ENCODE data around the gene PTGER1.
"Not testable (repeated sequence)": the region's sequence is repeated elsewhere in the genome, so short reads cannot be mapped to it uniquely, and the experiment has no call there.

PTGER1 gene

DNA sequence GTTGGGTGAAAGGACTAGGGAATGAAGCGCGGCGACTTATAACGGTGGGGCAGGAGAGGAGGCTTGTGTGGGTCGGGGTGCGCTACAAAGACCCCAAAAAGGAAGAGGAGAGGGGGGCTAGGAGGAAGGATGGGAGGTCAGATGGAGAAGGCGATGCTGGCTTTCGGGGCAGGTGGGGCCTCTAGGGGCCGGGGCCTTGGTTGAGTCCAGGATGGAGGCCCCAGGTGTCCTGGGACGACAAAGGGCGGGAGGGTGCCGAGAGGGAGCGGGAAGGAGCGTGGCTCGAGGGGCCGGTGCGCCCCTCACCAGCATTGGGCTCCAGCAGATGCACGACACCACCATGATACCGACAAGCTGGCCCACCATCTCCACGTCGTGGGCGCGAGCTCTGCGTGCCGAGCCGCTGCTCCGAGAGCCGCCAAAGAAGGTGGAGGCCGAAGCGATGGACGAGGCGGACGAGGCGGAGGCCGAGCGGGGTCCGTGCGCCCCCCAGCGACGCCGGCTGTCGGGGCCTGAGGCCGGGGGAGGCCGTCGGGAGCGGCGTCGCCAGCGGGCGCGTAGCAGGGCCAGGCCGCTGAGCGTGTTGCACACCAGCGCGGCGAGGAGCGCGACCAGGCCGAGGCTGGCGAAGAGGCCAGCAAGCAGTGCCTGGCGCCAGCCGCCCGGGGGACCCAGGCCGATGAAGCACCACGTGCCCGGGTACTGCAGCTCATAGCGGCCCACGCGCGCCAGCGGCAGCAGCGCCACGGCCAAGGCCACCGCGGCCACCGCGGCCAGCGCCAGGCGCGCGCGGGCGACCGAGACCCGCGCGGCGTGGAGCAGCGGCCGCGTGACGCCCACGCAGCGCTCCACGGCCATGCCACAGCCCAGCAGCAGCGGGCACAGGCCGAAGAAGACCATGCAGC is 1.8 kb downstream of the PTGER1 start:
- DNase-seq = no peak

GRCh38 chr19:14472202-14472938 is 2.8 kb downstream of the PTGER1 start:
- DNase-seq = peak; percentile 91

GRCh38 chr19:14471436-14472187 is 3.5 kb downstream of the PTGER1 start:
- DNase-seq = no peak

DNA sequence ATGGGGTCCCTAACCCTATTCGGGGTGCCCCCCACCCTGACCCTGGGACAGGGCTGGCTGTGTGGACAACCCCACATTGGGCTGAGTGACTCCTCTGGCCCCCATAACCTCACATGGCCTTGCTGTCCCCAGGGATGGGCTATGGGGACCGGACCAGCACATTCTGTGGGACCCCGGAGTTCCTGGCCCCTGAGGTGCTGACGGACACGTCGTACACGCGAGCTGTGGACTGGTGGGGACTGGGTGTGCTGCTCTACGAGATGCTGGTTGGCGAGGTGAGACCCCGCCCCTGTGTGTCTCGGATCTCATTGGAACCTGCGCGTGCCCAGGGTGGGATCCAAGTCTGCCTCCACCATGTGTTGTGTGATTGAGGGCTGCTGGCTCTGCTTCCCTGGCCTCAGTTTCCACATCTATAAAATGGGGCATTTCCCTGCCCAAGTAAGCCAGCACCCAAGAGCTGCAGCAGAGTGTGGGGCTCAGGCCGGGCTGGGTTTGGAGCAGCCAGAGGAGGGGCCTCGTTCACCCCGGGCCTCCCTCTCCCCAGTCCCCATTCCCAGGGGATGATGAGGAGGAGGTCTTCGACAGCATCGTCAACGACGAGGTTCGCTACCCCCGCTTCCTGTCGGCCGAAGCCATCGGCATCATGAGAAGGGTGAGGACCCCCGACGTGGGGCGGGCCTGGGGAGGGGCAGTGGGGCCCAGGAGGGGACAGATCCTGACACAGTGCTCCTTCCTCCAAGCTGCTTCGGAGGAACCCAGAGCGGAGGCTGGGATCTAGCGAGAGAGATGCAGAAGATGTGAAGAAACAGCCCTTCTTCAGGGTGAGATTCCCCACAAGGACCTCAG is 4.9 kb downstream of the PTGER1 start:
- DNase-seq = no peak

GRCh38 chr19:14467816-14468215 is 7.3 kb downstream of the PTGER1 start:
- DNase-seq = no peak

- DNase-seq = no peak
These were observed 7.8 kb downstream of the PTGER1 start for GRCh38 chr19:14467391-14467790.

GRCh38 chr19:14463747-14464146 is 11.4 kb downstream of the PTGER1 start:
- no peak for DNase-seq

DNA sequence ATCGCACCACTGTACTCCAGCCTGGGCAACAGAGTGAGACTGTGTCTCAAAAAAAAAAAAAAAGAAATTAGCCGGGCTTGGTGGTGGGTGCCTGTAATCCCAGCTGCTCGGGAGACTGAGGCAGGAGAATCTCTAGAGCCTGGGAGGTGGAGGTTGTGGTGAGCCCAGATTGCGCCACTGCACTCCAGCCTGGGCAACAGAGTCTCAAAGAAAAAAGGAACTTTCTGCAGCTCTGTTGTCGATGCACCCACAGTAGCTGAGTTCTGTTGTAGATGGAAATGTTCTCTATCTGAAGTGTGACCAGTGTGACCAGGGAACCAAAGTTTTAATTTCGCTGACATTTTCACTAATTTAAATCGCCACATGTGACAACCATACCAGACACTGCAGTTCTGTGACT is 12.8 kb downstream of the PTGER1 start:
- DNase-seq = not testable (repeated sequence)

DNA sequence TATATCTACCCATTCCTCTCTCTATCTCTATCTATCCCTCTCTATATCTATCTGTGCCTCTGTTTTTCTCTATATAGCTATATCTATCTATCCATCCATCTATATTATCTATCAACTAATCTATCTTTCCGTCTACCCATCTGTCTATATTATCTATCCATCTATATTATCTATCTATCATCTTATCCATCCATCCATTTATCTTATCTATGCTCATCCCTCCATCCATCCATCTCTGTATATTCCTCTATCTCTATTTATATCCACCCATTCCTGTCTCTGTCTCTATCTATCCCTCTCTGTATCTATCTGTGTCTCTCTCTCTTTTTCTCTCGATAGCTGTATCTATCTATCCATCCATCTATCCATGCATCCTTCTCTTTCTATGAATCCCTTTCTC is 14.2 kb downstream of the PTGER1 start:
- no peak for DNase-seq

GRCh38 chr19:14459703-14460102 is 15.5 kb downstream of the PTGER1 start:
- DNase-seq = no peak

GRCh38 chr19:14452303-14452702 is 22.9 kb downstream of the PTGER1 start:
- not testable (repeated sequence) for DNase-seq

GRCh38 chr19:14450876-14451275 is 24.3 kb downstream of the PTGER1 start:
- no peak for DNase-seq

DNA sequence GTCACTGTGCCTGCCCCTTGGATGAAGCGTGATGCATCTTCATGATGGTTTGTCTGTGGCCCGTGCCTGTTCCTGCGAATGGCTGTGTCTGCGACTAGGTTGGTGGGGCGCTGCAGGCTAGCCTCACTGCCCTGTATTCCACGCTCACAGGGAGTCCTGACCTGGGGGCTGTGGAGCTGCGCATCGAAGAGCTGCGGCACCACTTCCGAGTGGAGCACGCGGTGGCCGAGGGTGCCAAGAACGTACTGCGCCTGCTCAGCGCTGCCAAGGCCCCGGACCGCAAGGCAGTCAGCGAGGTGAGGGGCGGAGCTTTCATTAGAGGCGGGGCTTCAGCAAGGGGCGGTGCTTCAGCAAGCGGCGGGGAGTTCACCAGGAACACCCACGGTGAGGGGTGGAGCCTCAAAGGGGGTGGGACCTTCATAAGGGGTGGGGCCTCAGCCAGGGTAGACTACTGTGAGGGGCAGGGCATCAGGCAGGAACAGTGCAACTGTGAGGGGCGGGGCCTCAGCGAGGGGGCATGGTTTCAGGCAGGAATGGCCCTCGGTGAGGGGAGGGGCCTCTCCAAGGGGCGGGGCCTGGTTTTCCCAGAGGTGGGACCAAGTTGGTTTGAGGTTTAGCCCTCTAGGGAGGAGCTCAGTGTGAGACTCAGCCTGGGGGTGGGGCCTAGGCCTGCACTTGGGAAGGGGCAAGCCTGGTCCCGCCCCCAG is 24.8 kb downstream of the PTGER1 start:
- peak; percentile 92 for DNase-seq

GRCh38 chr19:14449321-14449720 is 25.8 kb downstream of the PTGER1 start:
- no peak for DNase-seq

GRCh38 chr19:14446336-14447036 is 28.7 kb downstream of the PTGER1 start:
- no peak for DNase-seq

DNA sequence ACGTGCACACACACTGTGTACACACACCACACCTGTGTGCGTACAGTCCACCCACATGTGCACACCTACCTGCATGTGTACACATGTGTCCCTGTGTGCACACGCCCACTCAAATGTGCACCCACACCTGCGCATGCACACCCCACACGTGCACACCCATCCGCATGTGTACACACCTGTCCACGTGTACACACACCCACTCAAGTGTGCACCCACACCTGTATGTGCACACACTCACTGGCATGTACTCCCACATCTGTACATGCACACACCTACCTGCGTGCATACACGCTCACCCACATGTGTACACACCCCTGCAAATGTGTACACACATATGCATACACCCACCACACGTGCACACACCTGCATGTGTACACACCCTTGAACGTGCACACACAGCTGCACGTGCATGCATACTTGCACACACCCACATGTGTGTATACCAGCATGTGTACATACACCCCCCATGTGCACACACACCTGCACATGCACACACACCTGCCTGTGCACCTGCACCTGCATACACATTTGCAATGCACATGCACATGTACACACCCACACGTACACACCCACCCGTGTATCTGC is 31.4 kb downstream of the PTGER1 start:
- DNase-seq = no peak

DNA sequence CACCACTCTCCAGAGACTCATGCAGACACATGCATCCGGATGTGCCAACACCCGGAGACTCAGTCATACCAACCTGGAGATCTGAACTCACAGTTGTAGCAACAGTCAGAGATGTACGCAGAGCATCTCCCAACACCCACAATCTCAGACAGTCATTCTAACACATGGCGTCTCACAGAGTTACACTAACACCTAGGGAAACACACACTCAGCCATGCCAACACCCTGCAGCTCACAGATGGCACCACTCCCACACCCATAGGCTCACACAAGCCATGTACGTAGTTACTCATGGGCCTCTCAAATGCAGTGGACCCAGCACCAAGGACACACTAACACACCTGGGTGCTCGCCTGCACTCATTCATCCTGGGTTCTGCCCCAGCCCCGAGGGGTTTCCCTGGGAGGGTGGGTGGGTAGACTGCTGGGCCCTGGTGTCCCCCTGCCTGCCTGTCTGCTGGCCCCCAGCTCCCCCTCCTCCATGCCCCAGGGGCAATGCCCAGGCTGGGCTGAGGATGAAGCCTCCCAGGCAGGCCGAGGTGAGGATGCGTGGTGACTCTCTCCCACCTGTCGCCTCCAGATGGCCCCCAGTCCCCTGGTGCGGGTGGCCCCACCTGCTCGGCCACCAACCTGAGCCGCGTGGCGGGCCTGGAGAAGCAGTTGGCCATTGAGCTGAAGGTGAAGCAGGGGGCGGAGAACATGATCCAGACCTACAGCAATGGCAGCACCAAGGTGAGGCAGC is 32.1 kb downstream of the PTGER1 start:
- DNase-seq = no peak

DNA sequence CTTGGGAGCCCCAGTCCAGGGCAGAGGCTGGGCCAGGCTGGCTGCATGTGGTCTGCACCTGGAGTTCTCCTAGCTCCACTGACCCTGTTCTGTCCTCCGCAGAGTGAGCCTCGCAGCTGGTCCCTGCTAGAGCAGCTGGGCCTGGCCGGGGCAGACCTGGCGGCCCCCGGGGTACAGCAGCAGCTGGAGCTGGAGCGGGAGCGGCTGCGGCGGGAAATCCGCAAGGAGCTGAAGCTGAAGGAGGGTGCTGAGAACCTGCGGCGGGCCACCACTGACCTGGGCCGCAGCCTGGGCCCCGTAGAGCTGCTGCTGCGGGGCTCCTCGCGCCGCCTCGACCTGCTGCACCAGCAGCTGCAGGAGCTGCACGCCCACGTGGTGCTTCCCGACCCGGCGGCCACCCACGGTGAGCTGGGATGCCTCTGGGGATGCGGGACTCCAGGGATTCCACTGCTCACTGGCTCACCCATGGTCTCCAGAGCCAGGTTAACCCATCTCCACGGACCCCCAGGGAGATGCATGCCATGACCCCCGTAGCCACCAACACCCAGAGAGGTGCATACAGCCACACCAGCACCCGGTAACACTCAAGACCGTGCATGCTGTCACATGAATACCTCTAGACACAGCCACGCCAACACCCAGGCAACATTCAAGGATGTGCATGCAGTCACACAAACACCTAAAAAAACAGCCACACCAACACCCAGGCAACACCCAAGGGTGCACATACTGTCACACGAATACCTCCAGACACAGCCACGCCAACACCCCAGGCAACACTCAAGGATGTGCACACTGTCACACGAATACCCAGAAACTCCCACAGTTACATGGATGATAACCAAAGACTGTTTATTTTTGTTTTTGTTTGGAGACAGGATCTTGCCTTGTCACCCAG is 33.9 kb downstream of the PTGER1 start:
- no peak for DNase-seq

DNA sequence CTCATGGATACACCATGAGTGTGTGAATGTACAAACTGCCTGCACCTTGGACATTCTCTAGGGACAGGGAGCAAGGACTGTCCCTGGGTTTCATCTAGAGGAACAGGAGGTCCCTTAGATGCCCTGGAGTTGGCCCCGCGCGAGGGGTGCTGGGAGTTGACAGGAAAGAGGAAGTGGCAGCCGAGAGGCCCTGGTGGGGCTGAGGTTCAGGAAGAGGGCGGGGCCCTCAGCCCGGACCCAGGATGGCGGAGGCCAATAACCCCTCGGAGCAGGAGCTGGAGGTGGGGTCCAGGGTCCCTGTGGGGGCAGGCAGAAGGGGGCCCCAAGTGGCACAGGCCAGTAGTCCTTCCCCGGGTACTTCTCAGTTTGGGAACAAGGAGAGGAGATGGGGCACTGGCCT is 35.1 kb downstream of the PTGER1 start:
- peak; percentile 87 for DNase-seq
